K562 (cell line): ENCODE results near the gene WDR18. TPM values are rescaled to one million over a fixed set of nuclear protein-coding genes. Genes with fewer than 3 reads are reported as not detected.

Experiments used
- ATF3 ChIP-seq, 2 experiments: fragments of 450-650 bp in 1 of 2; sonication (generic) in 1 of 2; formaldehyde crosslinking in 1 of 2; IDR thresholded peaks in 1 of 2; conservative IDR thresholded peaks in 1 of 2; 2 replicates each; pipeline versions ENCODE4 v1.6.1 to v1.8.1; 2016 to 2023; ENCODE audit warnings: mild to moderate bottlenecking in 2 of 2, moderate library complexity in 2 of 2, inconsistent platforms in 1 of 2, missing genetic modification reagents in 1 of 2
- MAZ ChIP-seq, 2 experiments: fragments of 450-650 bp in 1 of 2; sonication (generic) in 1 of 2; formaldehyde crosslinking; IDR thresholded peaks in 1 of 2; conservative IDR thresholded peaks in 1 of 2; 2 replicates each; pipeline versions ENCODE4 v1.4.0 to v1.5.0; 2020; ENCODE audit warnings: mild to moderate bottlenecking in 1 of 2, missing genetic modification reagents in 1 of 2
- MIER1 ChIP-seq: fragments of 450-650 bp; IDR thresholded peaks from 2 replicates; pipeline ENCODE4 v1.6.1; 2016; ENCODE audit warnings: antibody characterized with exemption, mild to moderate bottlenecking, low read depth
- MLLT1 ChIP-seq, 2 experiments: fragments of 450-650 bp; IDR thresholded peaks; 2 replicates each; pipeline ENCODE4 v1.6.1; 2016
- ZBTB34 ChIP-seq: fragments of 250-450 bp; sonication (Bioruptor Pico); IDR thresholded peaks from 2 replicates; pipeline ENCODE4 v1.8.0; 2021; ENCODE audit warnings: mild to moderate bottlenecking, moderate library complexity
- ZSCAN29 ChIP-seq: fragments of 450-650 bp; IDR thresholded peaks from 2 replicates; pipeline ENCODE4 v1.6.1; 2017
- polyA plus RNA-seq, 8 experiments: library from polyadenylated mRNA; depleted of rRNA in 4 of 8; stranded (reverse) in 5 of 8; unstranded in 3 of 8; fragments of >200 nt; fragmentation: Nextera tagmentation in 2 of 8; fragmentation: Illumina TruSeq in 1 of 8; extraction: Ambion mirVana in 2 of 8; extraction: Trizol in 1 of 8; gene quantifications; 2 replicates each; pipeline versions ENCODE4 v1.2.1 to v1.2.3, GENCODE V29; 2011 to 2014; ENCODE audit warnings: inconsistent platforms in 1 of 8, missing spikeins in 1 of 8
- total RNA-seq, 7 experiments: library from RNA; depleted of rRNA in 6 of 7; stranded (reverse); fragments of >200 nt in 6 of 7; fragmentation: Illumina TruSeq in 2 of 7; extraction: Trizol in 2 of 7; gene quantifications; 2 replicates each; pipeline versions ENCODE4 v1.2.1 to v1.2.3, GENCODE V29; 2011 to 2021; ENCODE audit warnings: low replicate concordance in 1 of 7
- TF ChIP-seq, protein P1 (sequence below): fragments of 200-600 bp; sonication (generic); IDR thresholded peaks from one replicate; pipeline ENCODE4 v1.6.1; 2012; ENCODE audit warnings: mild to moderate bottlenecking, low read depth, low read length, inconsistent platforms
- TF ChIP-seq, protein P2 (sequence below): fragments of 250-450 bp; sonication (Bioruptor Pico); IDR thresholded peaks from 2 replicates; pipeline ENCODE4 v1.4.0; 2020

The WDR18 gene
- total and polyA plus RNA-seq, 9 of the 15 experiments (the other 6 are each of a cell fraction or from before 2014, with no cell fraction given) = 0.65 to 181 (median 30.1) TPM

DNA sequence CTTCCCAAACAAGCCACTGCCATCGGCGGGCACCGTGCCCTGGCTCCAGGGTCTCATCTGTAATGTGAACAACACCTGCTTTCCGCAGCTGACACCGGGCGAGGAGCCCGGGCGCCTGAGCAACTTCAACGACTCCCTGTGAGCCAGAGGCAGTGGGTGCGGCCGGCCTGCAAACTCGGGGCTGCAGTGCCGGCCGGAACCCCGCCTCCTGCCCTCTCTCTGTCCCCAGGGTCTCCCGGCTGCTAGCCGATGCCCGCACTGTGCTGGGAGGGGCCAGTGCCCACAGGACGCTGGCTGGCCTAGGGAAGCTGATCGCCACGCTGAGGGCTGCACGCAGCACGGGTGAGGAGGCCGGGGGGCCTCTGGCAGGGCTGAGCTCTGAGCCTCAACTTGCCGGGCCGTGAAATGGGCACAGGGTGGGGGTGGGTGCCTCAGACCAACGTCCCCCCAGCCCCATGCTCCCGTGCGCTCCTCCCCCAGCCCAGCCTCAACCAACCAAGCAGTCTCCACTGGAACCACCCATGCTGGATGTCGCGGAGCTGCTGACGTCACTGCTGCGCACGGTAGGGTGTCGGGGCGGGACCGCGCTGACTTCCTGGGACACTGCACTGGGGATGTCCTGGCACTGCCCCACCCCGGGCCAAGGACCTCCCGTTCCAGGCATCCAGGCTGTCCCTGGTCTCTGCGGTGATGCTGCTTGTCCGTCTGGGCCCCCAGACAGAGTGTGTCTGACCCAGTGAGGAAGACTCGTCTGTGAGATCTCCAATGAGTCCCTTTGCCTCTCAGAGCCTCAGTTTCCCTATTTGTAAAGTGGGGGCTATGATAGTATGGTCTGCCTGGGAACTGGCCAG, 57.9 kb downstream of the WDR18 start (continued):
- TF ChIP-seq MLLT1 (IDR thresholded peaks at IDR 0.05) = peak in 1 of 2 experiments; percentile 65; a peak in 1 of 4 replicates
- TF ChIP-seq ZBTB34 (CRISPR knock-in tag) = no peak
- TF ChIP-seq ATF3 (IDR thresholded peaks at IDR 0.05) = peak; percentile 88
- TF ChIP-seq ATF3 (CRISPR knock-in tag; conservative IDR thresholded peaks at IDR 0.05) = no peak
- no peak for TF ChIP-seq ZSCAN29
- TF ChIP-seq, protein P1, sequence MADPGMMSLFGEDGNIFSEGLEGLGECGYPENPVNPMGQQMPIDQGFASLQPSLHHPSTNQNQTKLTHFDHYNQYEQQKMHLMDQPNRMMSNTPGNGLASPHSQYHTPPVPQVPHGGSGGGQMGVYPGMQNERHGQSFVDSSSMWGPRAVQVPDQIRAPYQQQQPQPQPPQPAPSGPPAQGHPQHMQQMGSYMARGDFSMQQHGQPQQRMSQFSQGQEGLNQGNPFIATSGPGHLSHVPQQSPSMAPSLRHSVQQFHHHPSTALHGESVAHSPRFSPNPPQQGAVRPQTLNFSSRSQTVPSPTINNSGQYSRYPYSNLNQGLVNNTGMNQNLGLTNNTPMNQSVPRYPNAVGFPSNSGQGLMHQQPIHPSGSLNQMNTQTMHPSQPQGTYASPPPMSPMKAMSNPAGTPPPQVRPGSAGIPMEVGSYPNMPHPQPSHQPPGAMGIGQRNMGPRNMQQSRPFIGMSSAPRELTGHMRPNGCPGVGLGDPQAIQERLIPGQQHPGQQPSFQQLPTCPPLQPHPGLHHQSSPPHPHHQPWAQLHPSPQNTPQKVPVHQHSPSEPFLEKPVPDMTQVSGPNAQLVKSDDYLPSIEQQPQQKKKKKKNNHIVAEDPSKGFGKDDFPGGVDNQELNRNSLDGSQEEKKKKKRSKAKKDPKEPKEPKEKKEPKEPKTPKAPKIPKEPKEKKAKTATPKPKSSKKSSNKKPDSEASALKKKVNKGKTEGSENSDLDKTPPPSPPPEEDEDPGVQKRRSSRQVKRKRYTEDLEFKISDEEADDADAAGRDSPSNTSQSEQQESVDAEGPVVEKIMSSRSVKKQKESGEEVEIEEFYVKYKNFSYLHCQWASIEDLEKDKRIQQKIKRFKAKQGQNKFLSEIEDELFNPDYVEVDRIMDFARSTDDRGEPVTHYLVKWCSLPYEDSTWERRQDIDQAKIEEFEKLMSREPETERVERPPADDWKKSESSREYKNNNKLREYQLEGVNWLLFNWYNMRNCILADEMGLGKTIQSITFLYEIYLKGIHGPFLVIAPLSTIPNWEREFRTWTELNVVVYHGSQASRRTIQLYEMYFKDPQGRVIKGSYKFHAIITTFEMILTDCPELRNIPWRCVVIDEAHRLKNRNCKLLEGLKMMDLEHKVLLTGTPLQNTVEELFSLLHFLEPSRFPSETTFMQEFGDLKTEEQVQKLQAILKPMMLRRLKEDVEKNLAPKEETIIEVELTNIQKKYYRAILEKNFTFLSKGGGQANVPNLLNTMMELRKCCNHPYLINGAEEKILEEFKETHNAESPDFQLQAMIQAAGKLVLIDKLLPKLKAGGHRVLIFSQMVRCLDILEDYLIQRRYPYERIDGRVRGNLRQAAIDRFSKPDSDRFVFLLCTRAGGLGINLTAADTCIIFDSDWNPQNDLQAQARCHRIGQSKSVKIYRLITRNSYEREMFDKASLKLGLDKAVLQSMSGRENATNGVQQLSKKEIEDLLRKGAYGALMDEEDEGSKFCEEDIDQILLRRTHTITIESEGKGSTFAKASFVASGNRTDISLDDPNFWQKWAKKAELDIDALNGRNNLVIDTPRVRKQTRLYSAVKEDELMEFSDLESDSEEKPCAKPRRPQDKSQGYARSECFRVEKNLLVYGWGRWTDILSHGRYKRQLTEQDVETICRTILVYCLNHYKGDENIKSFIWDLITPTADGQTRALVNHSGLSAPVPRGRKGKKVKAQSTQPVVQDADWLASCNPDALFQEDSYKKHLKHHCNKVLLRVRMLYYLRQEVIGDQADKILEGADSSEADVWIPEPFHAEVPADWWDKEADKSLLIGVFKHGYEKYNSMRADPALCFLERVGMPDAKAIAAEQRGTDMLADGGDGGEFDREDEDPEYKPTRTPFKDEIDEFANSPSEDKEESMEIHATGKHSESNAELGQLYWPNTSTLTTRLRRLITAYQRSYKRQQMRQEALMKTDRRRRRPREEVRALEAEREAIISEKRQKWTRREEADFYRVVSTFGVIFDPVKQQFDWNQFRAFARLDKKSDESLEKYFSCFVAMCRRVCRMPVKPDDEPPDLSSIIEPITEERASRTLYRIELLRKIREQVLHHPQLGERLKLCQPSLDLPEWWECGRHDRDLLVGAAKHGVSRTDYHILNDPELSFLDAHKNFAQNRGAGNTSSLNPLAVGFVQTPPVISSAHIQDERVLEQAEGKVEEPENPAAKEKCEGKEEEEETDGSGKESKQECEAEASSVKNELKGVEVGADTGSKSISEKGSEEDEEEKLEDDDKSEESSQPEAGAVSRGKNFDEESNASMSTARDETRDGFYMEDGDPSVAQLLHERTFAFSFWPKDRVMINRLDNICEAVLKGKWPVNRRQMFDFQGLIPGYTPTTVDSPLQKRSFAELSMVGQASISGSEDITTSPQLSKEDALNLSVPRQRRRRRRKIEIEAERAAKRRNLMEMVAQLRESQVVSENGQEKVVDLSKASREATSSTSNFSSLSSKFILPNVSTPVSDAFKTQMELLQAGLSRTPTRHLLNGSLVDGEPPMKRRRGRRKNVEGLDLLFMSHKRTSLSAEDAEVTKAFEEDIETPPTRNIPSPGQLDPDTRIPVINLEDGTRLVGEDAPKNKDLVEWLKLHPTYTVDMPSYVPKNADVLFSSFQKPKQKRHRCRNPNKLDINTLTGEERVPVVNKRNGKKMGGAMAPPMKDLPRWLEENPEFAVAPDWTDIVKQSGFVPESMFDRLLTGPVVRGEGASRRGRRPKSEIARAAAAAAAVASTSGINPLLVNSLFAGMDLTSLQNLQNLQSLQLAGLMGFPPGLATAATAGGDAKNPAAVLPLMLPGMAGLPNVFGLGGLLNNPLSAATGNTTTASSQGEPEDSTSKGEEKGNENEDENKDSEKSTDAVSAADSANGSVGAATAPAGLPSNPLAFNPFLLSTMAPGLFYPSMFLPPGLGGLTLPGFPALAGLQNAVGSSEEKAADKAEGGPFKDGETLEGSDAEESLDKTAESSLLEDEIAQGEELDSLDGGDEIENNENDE = no peak
- peak in 1 of 2 experiments; percentile 80; a peak in 2 of 4 replicates for TF ChIP-seq MAZ (CRISPR knock-in tag; conservative IDR thresholded peaks at IDR 0.05 in 1 of 2, IDR thresholded peaks at IDR 0.05 in 1 of 2)
- TF ChIP-seq, protein P2, sequence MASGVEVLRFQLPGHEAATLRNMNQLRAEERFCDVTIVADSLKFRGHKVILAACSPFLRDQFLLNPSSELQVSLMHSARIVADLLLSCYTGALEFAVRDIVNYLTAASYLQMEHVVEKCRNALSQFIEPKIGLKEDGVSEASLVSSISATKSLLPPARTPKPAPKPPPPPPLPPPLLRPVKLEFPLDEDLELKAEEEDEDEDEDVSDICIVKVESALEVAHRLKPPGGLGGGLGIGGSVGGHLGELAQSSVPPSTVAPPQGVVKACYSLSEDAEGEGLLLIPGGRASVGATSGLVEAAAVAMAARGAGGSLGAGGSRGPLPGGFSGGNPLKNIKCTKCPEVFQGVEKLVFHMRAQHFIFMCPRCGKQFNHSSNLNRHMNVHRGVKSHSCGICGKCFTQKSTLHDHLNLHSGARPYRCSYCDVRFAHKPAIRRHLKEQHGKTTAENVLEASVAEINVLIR (CRISPR knock-in tag) = peak; percentile 80
- TF ChIP-seq MIER1 = no peak
